Bronchial epithelial cell (primary cell): ENCODE results near the gene AGAP1. TPM values are rescaled to one million over a fixed set of nuclear protein-coding genes. Genes with fewer than 3 reads are reported as not detected.

ENCODE experiments used
- DNase-seq: peaks from one replicate; pipeline ENCODE4 v3.0.0-alpha.2; 2010; ENCODE audit warnings: low read depth
- FAIRE-seq: peaks from 2 replicates; lab custom pipeline; 2011; peaks lifted over from hg19 to GRCh38; lab: Jason Lieb, UNC
- H3K27me3 ChIP-seq: 2 replicates; pipeline ENCODE4 v1.5.1; 2011; ENCODE audit warnings: low read length; ENCODE audit not compliant: control insufficient read depth, insufficient read depth
- H3K36me3 ChIP-seq: 2 replicates; pipeline ENCODE4 v1.5.1; 2011; ENCODE audit warnings: low read length; ENCODE audit not compliant: control insufficient read depth, insufficient read depth
- H3K4me3 ChIP-seq: 2 replicates; pipeline ENCODE4 v1.5.1; 2011; ENCODE audit warnings: mild to moderate bottlenecking, low read depth, low read length, control low read depth
- CTCF ChIP-seq: IDR thresholded peaks from 2 replicates; pipeline ENCODE4 v1.5.1; 2011; ENCODE audit warnings: mild to moderate bottlenecking, moderate library complexity, low read length, control low read depth, inconsistent platforms; ENCODE audit not compliant: insufficient read depth, severe bottlenecking
- total RNA-seq: library from RNA; depleted of rRNA; stranded (reverse); fragments of >200 nt; gene quantifications from 2 replicates; pipeline ENCODE4 v1.2.1, GENCODE V29; 2014

The AGAP1 gene
- total RNA-seq, 1 donor from 2014 or later = 22.4 TPM

- Histone ChIP-seq H3K4me3 (no peak overlapping the region), H3K36me3 (no peaks in the 10 kb centered on the region), H3K27me3 (no peaks in the 10 kb centered on the region)
- DNase-seq (no peak), FAIRE-seq (peak; percentile 86)
- TF ChIP-seq CTCF = no peak
These were observed 18.2 kb downstream of the AGAP1 start for GRCh38 chr2:235511751-235512698.

- DNase-seq = no peak
- H3K36me3 ChIP-seq = no peaks in the 10 kb centered on the region
- no peak for FAIRE-seq
- no peaks in the 10 kb centered on the region for H3K27me3 ChIP-seq
- no peak for TF ChIP-seq CTCF
- H3K4me3 ChIP-seq = no peak overlapping the region
These were observed 18.8 kb downstream of the AGAP1 start for GRCh38 chr2:235512699-235513053.

GRCh38 chr2:235513984-235514626, 20.3 kb downstream of the AGAP1 start:
- Histone ChIP-seq H3K27me3 (no peaks in the 10 kb centered on the region), H3K4me3 (no peak overlapping the region), H3K36me3 (no peaks in the 10 kb centered on the region)
- no peak for TF ChIP-seq CTCF
- DNase-seq = no peak
- no peak for FAIRE-seq

GRCh38 chr2:235514627-235515363, 21.0 kb downstream of the AGAP1 start:
- DNase-seq (peak; percentile 52), FAIRE-seq (peak; percentile 23)
- H3K36me3 ChIP-seq = no peaks in the 10 kb centered on the region
- no peaks in the 10 kb centered on the region for H3K27me3 ChIP-seq
- peak; percentile 4 for TF ChIP-seq CTCF
- no peak overlapping the region for H3K4me3 ChIP-seq

GRCh38 chr2:235515364-235515742, 21.5 kb downstream of the AGAP1 start:
- DNase-seq (no peak), FAIRE-seq (peak; percentile 28)
- TF ChIP-seq CTCF = no peak
- H3K36me3 ChIP-seq = no peaks in the 10 kb centered on the region
- H3K27me3 ChIP-seq = no peaks in the 10 kb centered on the region
- no peak overlapping the region for H3K4me3 ChIP-seq
